ENCODE results near the gene PRRG3.

GRCh38 chrX:151711787-151712186 lies 16.5 kb downstream of the PRRG3 start:
- TF ChIP-seq CTCF (IDR thresholded peaks at IDR 0.05) (no peak), POLR2A (IDR thresholded peaks at IDR 0.05) (no peak)

Data from ovary (tissue), 3 donors.